GM13977 (cell line): ENCODE data around the gene AR.

Source experiments
- DNase-seq: peaks from one replicate; pipeline ENCODE4 v3.0.0; 2012; ENCODE audit warnings: low spot score
- in situ Hi-C: fragments of 300-500 bp; cut with MboI; formaldehyde crosslinking; loops from one replicate; pipeline ENCODE4 v1.12.0; 2022; ENCODE audit warnings: low sequenced_read_pairs, low pct_unique_long_range_greater_than_20kb, mixed read lengths, inconsistent platforms; ENCODE audit not compliant: unreplicated experiment
- TF ChIP-seq, protein P1 (sequence below): IDR thresholded peaks from 2 replicates; pipeline ENCODE4 v1.5.1; 2012; ENCODE audit warnings: mild to moderate bottlenecking, control low read depth; ENCODE audit not compliant: insufficient read depth; ENCODE audit errors: extremely low read depth, missing control alignments

Gene AR, protein sequence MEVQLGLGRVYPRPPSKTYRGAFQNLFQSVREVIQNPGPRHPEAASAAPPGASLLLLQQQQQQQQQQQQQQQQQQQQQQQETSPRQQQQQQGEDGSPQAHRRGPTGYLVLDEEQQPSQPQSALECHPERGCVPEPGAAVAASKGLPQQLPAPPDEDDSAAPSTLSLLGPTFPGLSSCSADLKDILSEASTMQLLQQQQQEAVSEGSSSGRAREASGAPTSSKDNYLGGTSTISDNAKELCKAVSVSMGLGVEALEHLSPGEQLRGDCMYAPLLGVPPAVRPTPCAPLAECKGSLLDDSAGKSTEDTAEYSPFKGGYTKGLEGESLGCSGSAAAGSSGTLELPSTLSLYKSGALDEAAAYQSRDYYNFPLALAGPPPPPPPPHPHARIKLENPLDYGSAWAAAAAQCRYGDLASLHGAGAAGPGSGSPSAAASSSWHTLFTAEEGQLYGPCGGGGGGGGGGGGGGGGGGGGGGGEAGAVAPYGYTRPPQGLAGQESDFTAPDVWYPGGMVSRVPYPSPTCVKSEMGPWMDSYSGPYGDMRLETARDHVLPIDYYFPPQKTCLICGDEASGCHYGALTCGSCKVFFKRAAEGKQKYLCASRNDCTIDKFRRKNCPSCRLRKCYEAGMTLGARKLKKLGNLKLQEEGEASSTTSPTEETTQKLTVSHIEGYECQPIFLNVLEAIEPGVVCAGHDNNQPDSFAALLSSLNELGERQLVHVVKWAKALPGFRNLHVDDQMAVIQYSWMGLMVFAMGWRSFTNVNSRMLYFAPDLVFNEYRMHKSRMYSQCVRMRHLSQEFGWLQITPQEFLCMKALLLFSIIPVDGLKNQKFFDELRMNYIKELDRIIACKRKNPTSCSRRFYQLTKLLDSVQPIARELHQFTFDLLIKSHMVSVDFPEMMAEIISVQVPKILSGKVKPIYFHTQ

DNA sequence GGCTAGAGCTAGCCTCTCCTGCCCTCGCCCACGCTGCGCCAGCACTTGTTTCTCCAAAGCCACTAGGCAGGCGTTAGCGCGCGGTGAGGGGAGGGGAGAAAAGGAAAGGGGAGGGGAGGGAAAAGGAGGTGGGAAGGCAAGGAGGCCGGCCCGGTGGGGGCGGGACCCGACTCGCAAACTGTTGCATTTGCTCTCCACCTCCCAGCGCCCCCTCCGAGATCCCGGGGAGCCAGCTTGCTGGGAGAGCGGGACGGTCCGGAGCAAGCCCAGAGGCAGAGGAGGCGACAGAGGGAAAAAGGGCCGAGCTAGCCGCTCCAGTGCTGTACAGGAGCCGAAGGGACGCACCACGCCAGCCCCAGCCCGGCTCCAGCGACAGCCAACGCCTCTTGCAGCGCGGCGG is at the start of gene AR:
Gene AR (plus strand): TSS at position 204 of the 400 bp plus-strand sequence. CDS start 1,126 bp downstream, outside the sequence.
- in situ Hi-C loops = no loop called here
- DNase-seq = no peak
- TF ChIP-seq, protein P1, sequence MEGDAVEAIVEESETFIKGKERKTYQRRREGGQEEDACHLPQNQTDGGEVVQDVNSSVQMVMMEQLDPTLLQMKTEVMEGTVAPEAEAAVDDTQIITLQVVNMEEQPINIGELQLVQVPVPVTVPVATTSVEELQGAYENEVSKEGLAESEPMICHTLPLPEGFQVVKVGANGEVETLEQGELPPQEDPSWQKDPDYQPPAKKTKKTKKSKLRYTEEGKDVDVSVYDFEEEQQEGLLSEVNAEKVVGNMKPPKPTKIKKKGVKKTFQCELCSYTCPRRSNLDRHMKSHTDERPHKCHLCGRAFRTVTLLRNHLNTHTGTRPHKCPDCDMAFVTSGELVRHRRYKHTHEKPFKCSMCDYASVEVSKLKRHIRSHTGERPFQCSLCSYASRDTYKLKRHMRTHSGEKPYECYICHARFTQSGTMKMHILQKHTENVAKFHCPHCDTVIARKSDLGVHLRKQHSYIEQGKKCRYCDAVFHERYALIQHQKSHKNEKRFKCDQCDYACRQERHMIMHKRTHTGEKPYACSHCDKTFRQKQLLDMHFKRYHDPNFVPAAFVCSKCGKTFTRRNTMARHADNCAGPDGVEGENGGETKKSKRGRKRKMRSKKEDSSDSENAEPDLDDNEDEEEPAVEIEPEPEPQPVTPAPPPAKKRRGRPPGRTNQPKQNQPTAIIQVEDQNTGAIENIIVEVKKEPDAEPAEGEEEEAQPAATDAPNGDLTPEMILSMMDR = no peak

DNA sequence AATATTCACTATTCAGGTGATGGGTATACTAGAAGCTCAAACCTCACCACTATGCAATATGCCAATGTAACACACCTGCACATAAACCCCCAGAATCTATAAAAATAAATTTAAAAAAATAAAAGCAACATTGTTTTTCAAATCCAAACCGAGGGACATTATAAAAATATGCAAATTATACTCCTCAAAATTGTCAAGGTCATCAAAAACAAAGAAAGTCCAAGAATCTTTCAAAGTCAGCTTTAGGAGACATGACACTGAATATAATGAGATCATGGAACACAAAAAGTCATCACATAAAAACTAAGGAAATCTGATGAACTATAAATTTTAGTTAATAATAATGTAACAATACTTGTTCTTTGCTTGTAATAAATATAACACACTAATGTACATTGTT is 43.2 kb upstream of the AR start:
- in situ Hi-C loops = no loop called here
- DNase-seq = no peak
- TF ChIP-seq, protein P1 = no peak

DNA sequence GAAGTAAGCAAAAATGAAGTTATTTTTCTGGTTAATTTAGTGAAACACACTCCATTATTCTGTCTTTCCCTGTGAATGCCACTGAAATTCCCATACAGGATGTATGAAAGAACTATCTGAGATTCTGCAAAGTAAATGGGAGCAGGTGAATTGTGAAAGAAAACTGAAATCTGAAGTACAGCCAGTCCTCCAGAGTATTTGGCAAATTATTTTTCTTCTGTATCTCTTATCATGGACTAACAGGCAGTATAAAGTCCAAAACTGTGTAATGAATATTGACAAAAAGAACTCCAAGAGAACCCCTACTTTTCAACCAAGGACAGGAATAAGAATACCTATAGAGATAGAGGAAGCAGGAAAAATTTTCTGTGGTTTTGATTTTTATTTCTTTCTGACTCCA is 40.8 kb upstream of the AR start:
- in situ Hi-C loops = no loop called here
- DNase-seq = no peak
- TF ChIP-seq, protein P1 = no peak

DNA sequence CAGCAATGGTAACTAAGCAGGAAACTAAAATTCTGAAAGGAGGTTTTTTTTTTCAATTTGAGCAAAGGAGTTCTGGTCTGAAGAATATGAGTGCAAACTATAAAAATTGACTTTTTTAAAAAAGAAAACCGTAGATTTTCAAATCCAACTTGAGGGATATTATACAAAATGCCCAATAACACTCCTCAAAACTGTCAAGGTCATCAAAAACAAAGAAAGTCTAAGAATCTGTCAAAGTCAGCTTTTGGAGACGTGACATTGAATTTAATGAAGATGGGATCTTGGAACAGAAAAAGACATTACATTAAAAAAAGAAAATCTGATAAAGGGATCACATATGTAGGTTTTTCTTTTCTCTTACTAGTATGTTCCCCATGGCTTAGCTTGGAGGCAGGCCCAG is 40.4 kb upstream of the AR start:
- TF ChIP-seq, protein P1 = no peak

DNA sequence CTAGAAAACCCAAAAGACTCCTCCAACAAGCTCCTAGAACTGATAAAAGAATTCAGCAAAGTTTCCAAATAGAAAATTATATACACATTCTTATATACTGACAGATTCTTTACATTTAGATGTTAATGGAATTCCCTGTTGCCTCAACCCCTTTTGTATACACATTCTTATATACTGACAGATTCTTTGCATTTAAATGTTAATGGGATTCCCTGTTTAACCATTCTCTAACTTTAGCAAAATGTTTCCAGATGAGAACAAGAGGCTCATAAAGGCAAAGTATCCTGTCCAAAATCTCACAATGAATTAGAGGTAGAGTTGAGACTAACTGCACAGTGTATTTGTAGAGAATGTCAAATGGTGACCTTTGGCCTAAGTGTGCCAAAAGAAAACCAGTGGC is 23.1 kb upstream of the AR start:
- in situ Hi-C loops = no loop called here
- DNase-seq = no peak
- TF ChIP-seq, protein P1 = no peak

More for the DNA sequence above, 40.4 kb upstream of the AR start:
- in situ Hi-C loops = no loop called here
- DNase-seq = no peak

DNA sequence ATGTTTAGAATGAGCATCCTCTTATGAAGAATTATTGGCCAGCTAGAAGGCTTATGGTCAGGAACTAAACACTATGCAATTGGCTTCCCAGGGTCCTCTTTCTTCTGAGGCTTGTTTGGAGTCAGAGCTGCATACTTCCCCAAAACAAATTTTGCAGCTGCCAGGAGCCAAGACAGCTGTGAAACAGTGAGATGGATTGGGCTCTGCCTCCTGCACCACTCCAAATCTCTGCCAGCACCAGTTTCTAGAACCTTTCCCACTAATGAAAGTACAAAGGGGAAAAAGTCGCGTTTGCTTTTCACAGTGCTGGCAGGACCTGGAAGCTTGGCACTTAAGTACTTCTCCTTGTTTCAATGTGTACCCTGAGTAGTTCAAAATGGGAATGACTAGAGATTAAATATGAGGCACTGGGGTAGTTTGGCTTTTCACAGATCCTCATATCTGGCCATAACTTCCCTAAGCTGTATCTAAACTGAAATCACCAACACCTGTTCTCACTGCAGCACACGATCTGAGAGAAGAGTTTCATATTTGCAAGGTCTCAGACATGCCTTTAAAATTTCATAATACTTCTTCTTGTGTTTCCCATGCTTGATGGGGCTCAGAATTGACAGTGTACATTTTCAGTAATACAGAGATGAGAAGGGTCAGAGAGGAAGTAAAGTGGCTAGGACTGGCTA is 20.7 kb upstream of the AR start:
- TF ChIP-seq, protein P1 = no peak
- in situ Hi-C loops = no loop called here
- DNase-seq = no peak
